GM18505 (cell line): Measurements from ENCODE around the gene DDX20.

Experiments used
- ATAC-seq: cut with Tn5 transposase; IDR thresholded peaks from one replicate; pipeline ENCODE4 v1.9.1; 2021; ENCODE audit not compliant: unreplicated experiment
- POLR2A ChIP-seq: IDR thresholded peaks from 4 replicates; pipeline ENCODE4 v1.6.1; 2011; ENCODE audit warnings: borderline replicate concordance; ENCODE audit not compliant: insufficient read depth, insufficient read length; ENCODE audit errors: extremely low read depth

Gene DDX20

DNA sequence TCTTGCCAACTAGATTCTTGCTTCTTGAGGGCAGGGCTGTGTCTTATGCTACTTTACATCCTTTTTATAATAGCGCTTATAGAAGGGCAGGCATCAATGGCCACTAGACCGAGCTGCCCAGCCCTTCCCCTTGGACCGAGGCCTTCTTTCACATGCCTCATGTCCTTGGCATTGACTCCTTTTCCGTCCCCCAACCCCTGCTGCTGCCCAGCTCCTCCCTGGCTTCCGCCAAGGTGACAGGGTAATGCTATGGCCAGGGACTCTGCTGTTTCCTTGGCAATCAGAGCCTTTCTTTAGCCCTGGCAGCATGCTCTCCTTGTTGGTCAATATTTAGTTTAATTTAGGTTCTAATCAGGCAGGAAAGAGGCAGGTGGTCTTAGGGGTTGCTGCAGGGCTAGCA lies 48.2 kb downstream of the DDX20 start:
- ATAC-seq = no peak
- no peak for TF ChIP-seq POLR2A

DNA sequence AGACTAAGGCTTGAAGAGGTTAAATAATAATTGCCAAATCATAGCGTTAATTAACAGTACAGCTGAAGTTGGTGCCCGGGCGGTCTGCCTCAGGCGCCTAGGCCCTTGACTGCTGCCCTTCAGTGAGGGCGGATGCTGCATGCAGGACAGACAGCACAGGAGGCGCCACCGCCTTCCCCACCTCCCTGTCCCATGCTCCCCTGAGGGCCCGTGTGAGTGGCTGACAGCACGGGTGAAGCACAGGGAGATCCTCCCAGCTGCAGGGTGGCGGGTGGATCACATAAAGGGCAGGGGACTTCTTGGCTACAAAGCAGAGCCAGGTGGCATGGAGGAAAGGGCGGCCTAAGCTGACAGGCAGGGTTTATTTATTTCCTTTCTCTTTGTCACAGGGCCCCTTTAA lies 49.1 kb downstream of the DDX20 start:
- no peak for ATAC-seq
- TF ChIP-seq POLR2A = no peak

DNA sequence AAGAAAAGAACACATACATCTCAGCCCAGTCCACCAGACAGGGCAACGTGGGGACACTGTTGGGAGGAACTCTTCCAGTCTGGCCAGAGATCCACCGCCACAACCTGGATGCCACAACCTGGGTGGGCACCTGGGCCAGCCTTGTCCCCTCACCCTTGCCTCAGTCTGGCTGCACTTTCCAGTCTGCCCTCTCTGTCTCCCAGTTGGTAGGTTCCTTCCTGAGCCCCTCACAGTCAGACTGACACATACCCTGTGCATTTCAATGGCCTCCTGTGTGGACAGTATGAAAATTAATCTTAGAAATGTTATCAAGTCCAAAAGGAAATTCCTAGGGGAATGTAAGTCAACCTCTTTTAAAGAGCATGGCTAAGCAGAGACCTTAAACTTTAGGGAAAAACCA lies 49.5 kb downstream of the DDX20 start:
- no peak for ATAC-seq
- no peak for TF ChIP-seq POLR2A

DNA sequence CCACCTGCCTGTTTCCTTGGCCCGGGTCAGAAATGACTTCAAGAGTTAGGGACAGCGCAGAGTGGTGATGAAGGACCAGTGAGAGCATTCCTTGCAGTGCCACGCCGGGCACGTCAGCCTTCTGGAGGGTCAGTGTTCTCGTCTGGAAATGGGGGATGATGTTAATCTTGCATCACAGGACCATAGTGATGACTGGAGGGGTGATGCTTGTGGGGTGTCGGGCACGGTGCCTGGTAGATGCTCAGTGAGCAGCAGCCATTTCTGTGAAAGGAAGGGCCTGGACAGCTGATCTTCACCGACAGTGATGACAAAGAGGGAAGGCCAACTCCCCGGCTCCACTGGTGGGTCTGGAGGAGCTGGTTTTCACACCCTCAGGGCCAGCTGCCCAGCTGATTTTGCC lies 56.2 kb downstream of the DDX20 start:
- no peak for ATAC-seq
- TF ChIP-seq POLR2A = no peak

DNA sequence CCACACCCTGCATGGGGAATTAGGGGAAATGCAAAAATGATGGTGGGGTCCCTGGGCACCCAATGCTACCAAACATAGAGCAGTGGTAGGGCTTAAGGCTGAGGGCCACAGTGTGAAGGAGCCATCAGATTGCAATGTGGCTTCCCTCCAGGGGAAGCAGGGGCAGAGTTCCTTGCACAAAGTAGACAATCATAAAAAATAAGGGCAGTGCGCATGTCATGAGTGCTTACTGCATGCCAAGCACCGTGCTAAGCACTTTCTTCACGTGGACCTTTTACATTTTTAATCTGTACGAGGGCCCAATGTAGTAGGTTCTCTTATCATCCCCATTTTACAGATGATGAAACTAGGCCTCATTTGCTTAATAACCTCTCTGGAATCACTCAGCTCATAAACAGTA lies 56.6 kb downstream of the DDX20 start:
- ATAC-seq = no peak
- TF ChIP-seq POLR2A = no peak

DNA sequence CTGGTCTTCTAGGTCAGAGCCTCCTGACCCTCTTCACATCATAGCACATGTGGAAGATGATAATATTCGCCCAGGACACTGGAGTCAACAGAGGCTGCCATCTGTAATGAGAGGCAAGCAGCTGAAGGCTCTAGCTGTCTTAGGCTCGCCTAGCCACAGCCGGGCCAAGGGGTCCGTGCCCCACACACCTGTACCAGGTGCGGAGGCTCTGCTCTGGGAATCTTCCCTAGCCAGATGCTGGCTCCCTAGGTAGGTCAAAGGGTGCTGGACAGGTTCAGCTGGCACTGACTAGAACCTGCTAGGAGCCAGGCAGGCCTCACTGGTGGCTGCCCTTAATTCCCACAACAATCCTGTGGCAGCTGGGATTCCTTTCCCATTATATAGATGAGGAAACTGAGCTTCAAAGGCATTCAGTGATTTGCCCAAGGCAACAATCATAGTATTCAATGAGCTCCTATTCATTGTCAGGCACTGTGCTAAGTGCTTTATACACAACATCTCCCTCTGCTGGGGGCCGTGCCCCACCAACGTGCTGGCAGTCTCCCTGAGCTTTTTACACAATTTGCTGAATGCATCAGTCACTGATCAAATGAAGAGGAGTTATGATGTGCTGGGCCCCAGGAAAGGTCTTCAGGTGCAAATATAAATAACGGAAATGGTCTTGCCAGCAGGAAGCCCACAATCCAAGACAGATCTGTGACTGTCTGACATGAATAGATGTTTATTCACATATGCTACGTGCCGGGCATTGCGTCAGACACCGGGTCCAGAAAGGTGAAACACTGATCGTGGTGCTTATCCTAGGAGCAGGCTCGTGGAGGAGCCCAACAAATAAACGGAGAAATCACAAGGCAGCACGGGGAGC lies 58.0 kb downstream of the DDX20 start:
- ATAC-seq = no peak
- no peak for TF ChIP-seq POLR2A

DNA sequence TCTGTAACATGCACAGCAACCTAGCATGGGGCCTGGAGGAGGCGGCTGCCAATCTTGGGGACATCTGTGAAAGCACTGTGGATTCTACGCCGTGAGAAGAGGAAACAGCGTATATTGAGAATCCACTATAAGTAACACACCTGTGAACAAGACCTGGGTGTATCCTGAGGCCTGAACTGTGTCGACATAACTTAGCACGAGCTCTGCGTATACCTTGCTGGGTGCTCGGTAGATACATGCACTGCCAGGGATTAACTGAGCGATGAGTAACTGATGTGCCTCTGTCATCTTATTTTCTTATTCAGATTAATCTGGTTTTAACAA lies 58.6 kb downstream of the DDX20 start:
- no peak for ATAC-seq
- TF ChIP-seq POLR2A = no peak

DNA sequence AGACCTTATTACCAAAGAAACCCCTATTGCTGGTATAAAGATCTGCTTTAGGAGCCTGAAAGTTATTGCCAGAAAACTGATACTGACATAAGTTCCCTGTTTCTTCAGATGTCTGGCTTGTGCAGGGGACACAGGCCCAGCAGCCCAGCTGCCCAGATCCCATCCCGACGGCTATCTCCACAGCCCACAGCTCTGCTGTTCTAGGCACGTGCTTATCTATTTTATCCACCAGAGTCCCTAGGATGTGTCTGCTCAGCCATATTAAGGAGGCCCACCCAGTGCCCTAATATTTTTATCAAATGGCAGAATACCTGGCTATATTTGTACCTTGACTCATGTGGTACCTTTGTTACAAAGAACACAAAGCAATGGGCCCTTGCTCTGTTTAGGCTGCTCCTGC lies 58.9 kb downstream of the DDX20 start:
- ATAC-seq = no peak
- TF ChIP-seq POLR2A = no peak
